ENCODE results near the gene RNF5.

Gene RNF5

DNA sequence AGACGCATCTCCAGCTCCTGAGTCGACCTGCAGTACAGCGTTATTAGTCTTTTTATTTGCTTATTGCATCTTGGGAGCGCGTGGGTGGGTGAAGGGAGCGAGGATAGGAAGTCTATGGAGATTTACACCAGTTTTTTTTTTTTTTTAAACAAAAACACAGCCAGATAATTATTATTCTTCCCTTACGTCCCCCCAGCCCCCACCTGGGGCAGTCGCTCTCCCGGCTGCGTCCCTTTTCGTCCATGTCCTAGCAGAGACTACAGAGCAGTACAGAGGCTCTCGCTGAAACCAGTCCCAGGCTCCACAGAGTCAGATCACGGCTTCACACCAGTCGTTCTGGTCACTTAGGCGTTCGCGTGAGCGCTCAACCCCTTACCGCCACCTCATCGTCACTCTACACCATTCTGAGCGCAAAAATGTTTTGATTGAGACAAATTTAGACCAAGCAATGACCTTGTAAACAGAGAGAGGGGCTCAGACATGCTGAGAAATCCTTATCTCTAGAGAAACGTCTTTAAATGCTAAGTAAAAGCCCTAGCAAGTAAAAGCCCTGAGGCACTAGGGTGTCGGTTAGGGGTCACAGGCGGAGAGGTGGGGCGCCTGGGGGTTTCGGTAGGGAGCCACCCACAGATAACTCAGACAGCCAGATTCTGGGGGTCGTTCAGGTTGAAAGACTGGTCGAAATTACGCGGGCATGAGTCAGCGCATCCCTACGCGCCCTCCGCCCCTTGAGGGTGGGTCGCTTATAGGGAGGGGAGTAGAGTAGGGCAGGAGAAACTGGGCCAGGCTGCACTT lies 25.2 kb upstream of the RNF5 start:
- Histone ChIP-seq H2AFZ (ENCODE audit: low read depth, low read length) (no peak overlapping the region), H3K9me3 (ENCODE audit: control insufficient read depth, low read length) (no peaks in the 10 kb centered on the region), H2BK120ac (ENCODE audit: low read depth, low read length) (peak overlapping the region; percentile 88), H3K18ac (ENCODE audit: low read depth in 1 of 2, low read length in 2 of 2) (peak overlapping the region; percentile 55 to 92), H3K23ac (ENCODE audit: low read length in 2 of 2) (peak overlapping the region in 1 of 2 experiments; percentile 43), H4K8ac (ENCODE audit: low read length) (peak overlapping the region; percentile 91), H2BK12ac (ENCODE audit: low read length in 2 of 2) (peak overlapping the region; percentile 79 to 86), H3K36me3 (ENCODE audit: control insufficient read depth in 1 of 2, insufficient read depth in 2 of 2, low read depth in 1 of 2, low read length in 2 of 2) (peaks cover 16 to 24% of the 10 kb centered on the region in 2 experiments), H3K4ac (ENCODE audit: low read depth in 1 of 2, low read length in 2 of 2) (peak overlapping the region; percentile 6 to 82), H3K4me1 (ENCODE audit: control insufficient read depth, insufficient read depth, low read depth, low read length) (peaks cover 31% of the 10 kb centered on the region), H3K9ac (ENCODE audit: low read length) (peak overlapping the region; percentile 97), H3K27ac (ENCODE audit: low read length, poor library complexity, severe bottlenecking) (peak overlapping the region; percentile 86), H3K27me3 (ENCODE audit: control insufficient read depth in 1 of 2, insufficient read depth in 1 of 2, low read length in 2 of 2) (peaks cover 22 to 30% of the 10 kb centered on the region in 2 experiments), H3K79me1 (replicated peaks; ENCODE audit: low read length, poor library complexity, severe bottlenecking) (peaks cover 16% of the 10 kb centered on the region), H4K91ac (ENCODE audit: low read length) (peak overlapping the region; percentile 89), H3K4me2 (ENCODE audit: low read length, poor library complexity, severe bottlenecking) (peak overlapping the region; percentile 88), H2AK5ac (ENCODE audit: low read length, severe bottlenecking) (no peak overlapping the region), H3K4me3 (ENCODE audit: insufficient read depth in 1 of 2, low read depth in 1 of 2, low read length in 2 of 2) (peak overlapping the region; percentile 79 to 98), H2BK15ac (ENCODE audit: low read depth, poor library complexity, severe bottlenecking) (peak overlapping the region; percentile 82), H2BK5ac (ENCODE audit: low read depth, low read length, poor library complexity, severe bottlenecking) (no peak overlapping the region), H3K14ac (ENCODE audit: low read length in 2 of 2) (peak overlapping the region in 1 of 2 experiments; percentile 56)
- WGBS, result 2% methylated on average over 23 of the region's 35 CpGs
- peak; percentile 84 for DNase-seq

DNA sequence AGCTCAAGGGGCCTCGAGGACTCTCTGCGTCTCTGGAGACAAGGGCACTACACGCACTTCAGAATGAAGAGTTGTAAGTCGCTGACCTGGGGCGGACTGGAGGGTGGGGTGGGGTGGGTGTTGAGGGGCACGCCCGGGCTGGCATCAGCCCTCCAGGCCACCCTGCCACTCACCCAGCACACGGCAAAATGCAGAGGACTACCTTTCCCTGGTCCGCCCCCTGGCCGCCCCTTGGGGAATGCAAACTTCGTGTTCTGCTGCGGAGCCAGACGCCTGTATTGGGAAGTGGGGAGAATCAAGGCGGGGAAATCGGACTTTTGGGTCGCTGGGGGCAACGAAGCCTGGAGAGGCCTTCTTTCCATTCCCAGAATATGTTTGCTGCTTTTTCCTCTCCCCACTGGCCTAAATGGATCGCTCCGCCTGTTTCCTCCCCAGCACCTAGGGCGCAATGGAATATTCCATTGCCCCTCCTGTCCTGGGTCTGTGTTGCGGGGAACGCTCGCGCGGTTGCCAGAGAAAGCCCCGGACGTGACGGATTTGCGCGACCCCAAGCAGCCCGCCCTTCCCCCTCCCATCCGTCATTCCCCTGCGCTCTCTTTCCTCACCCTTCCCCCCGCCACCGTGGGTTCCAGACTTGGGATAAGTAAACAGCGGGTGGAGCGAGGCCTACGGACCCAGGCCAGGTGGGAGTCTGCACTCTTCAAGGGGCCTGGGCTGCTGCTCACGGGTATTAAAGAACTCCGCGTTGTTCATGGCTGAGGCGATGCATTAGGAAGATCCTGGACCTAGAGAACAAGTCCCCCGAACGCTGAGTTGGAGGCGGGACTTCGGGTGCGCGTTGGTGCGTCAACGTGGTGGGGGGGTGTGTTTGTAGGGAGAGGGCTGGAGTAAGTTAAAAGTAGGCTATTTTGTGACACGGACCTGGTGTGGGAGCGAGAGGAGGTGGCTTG lies 24.4 kb upstream of the RNF5 start, which contains the start of gene PPT2:
Gene PPT2, plus strand, starts transcription at position 578 of the 950 bp plus-strand sequence. CDS start 454 bp downstream, outside the sequence.
- peak within 1 kb of the TSS; percentile 96 for H4K8ac ChIP-seq (ENCODE audit: low read length)
- peak within 1 kb of the TSS; percentile 86 for H3K27ac ChIP-seq (ENCODE audit: low read length, poor library complexity, severe bottlenecking)
- peak within 1 kb of the TSS in 1 of 2 experiments; percentile 95 for H3K14ac ChIP-seq (ENCODE audit: low read length in 2 of 2)
- H4K91ac ChIP-seq (ENCODE audit: low read length), result peak within 1 kb of the TSS; percentile 89
- peak within 1 kb of the TSS; percentile 87 to 92 for H3K18ac ChIP-seq (ENCODE audit: low read depth in 1 of 2, low read length in 2 of 2)
- peak within 1 kb of the TSS in 1 of 2 experiments; percentile 96 for H3K23ac ChIP-seq (ENCODE audit: low read length in 2 of 2)
- H2BK5ac ChIP-seq (ENCODE audit: low read depth, low read length, poor library complexity, severe bottlenecking), result no peak within 1 kb of the TSS
- H3K27me3 ChIP-seq (ENCODE audit: control insufficient read depth in 1 of 2, insufficient read depth in 1 of 2, low read length in 2 of 2), result peaks cover 13 to 22% of the 10 kb centered on the region in 2 experiments
- H3K9me3 ChIP-seq (ENCODE audit: control insufficient read depth, low read length), result no peaks in the 10 kb centered on the region
- peaks cover 16% of the 10 kb centered on the region for H3K79me1 ChIP-seq (replicated peaks; ENCODE audit: low read length, poor library complexity, severe bottlenecking)
- H3K4me2 ChIP-seq (ENCODE audit: low read length, poor library complexity, severe bottlenecking), result peak within 1 kb of the TSS; percentile 88
- H3K4me3 ChIP-seq (ENCODE audit: insufficient read depth in 1 of 2, low read depth in 1 of 2, low read length in 2 of 2), result peak within 1 kb of the TSS; percentile 79 to 98
- peak within 1 kb of the TSS; percentile 88 for H2BK120ac ChIP-seq (ENCODE audit: low read depth, low read length)
- no peak within 1 kb of the TSS for H2AK5ac ChIP-seq (ENCODE audit: low read length, severe bottlenecking)
- H2AFZ ChIP-seq (ENCODE audit: low read depth, low read length), result peak within 1 kb of the TSS; percentile 93
- peak within 1 kb of the TSS; percentile 86 for H2BK12ac ChIP-seq (ENCODE audit: low read length in 2 of 2)
- peaks cover 31% of the 10 kb centered on the region for H3K4me1 ChIP-seq (ENCODE audit: control insufficient read depth, insufficient read depth, low read depth, low read length)
- under 1% methylated on average over 46 of the region's 52 CpGs for WGBS
- H3K4ac ChIP-seq (ENCODE audit: low read depth in 1 of 2, low read length in 2 of 2), result peak within 1 kb of the TSS; percentile 52 to 82
- DNase-seq, result peak; percentile 97
- peak within 1 kb of the TSS; percentile 97 for H3K9ac ChIP-seq (ENCODE audit: low read length)
- peak within 1 kb of the TSS; percentile 82 for H2BK15ac ChIP-seq (ENCODE audit: low read depth, poor library complexity, severe bottlenecking)
- H3K36me3 ChIP-seq (ENCODE audit: control insufficient read depth in 1 of 2, insufficient read depth in 2 of 2, low read depth in 1 of 2, low read length in 2 of 2), result peaks cover 19 to 32% of the 10 kb centered on the region in 2 experiments

DNA sequence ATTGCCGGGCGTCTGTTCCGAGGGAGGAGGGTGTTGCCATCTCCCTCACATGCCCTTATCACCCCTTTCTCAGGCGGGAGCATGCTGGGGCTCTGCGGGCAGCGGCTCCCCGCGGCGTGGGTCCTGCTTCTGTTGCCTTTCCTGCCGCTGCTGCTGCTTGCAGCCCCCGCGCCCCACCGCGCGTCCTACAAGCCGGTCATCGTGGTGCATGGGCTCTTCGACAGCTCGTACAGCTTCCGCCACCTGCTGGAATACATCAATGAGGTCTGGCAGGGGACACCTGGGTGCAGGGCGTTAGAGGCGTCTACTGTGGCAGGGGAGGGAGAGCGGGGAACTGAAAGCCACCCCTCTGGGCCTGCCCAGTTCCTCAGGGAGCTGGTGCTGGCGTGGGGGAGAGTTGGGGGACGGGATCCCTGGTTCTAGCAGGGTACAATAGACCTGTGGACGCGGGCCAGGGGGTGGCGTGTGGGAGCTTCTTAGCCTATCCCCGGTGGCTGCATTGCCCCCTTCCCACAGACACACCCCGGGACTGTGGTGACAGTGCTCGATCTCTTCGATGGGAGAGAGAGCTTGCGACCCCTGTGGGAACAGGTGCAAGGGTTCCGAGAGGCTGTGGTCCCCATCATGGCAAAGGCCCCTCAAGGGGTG lies 23.6 kb upstream of the RNF5 start:
- DNase-seq, result peak; percentile 84
- H3K4ac ChIP-seq (ENCODE audit: low read depth in 1 of 2, low read length in 2 of 2), result peak overlapping the region; percentile 30 to 52
- H3K4me2 ChIP-seq (ENCODE audit: low read length, poor library complexity, severe bottlenecking), result peak overlapping the region; percentile 88
- H2AFZ ChIP-seq (ENCODE audit: low read depth, low read length), result peak overlapping the region; percentile 93
- H3K4me1 ChIP-seq (ENCODE audit: control insufficient read depth, insufficient read depth, low read depth, low read length), result peaks cover 31% of the 10 kb centered on the region
- H2BK5ac ChIP-seq (ENCODE audit: low read depth, low read length, poor library complexity, severe bottlenecking), result no peak overlapping the region
- peak overlapping the region; percentile 76 for H4K8ac ChIP-seq (ENCODE audit: low read length)
- peak overlapping the region; percentile 11 for H4K91ac ChIP-seq (ENCODE audit: low read length)
- H2AK5ac ChIP-seq (ENCODE audit: low read length, severe bottlenecking), result no peak overlapping the region
- peak overlapping the region; percentile 97 for H3K9ac ChIP-seq (ENCODE audit: low read length)
- H3K14ac ChIP-seq (ENCODE audit: low read length in 2 of 2), result peak overlapping the region in 1 of 2 experiments; percentile 95
- peak overlapping the region in 1 of 2 experiments; percentile 86 for H2BK12ac ChIP-seq (ENCODE audit: low read length in 2 of 2)
- peak overlapping the region; percentile 79 to 98 for H3K4me3 ChIP-seq (ENCODE audit: insufficient read depth in 1 of 2, low read depth in 1 of 2, low read length in 2 of 2)
- H2BK120ac ChIP-seq (ENCODE audit: low read depth, low read length), result no peak overlapping the region
- peaks cover 19 to 34% of the 10 kb centered on the region in 2 experiments for H3K36me3 ChIP-seq (ENCODE audit: control insufficient read depth in 1 of 2, insufficient read depth in 2 of 2, low read depth in 1 of 2, low read length in 2 of 2)
- H3K79me1 ChIP-seq (replicated peaks; ENCODE audit: low read length, poor library complexity, severe bottlenecking), result peaks cover 16% of the 10 kb centered on the region
- H3K18ac ChIP-seq (ENCODE audit: low read depth in 1 of 2, low read length in 2 of 2), result peak overlapping the region; percentile 24 to 92
- H3K27me3 ChIP-seq (ENCODE audit: control insufficient read depth in 1 of 2, insufficient read depth in 1 of 2, low read length in 2 of 2), result peaks cover 5 to 18% of the 10 kb centered on the region in 2 experiments
- WGBS, result 23% methylated on average over 34 of the region's 34 CpGs
- peak overlapping the region; percentile 86 for H3K27ac ChIP-seq (ENCODE audit: low read length, poor library complexity, severe bottlenecking)
- H3K9me3 ChIP-seq (ENCODE audit: control insufficient read depth, low read length), result no peaks in the 10 kb centered on the region
- H2BK15ac ChIP-seq (ENCODE audit: low read depth, poor library complexity, severe bottlenecking), result no peak overlapping the region
- H3K23ac ChIP-seq (ENCODE audit: low read length in 2 of 2), result peak overlapping the region in 1 of 2 experiments; percentile 96
